Astrocyte (in vitro differentiated cells and primary cell): ENCODE results near the gene DNTT. TPM values are rescaled to one million over a fixed set of nuclear protein-coding genes. Genes with fewer than 3 reads are reported as not detected.

Source experiments
- DNase-seq: peaks from one replicate; pipeline ENCODE4 v3.0.0-alpha.2; 2010; ENCODE audit warnings: low read depth
- FAIRE-seq: peaks from 2 replicates; lab custom pipeline; 2011; peaks lifted over from hg19 to GRCh38; lab: Jason Lieb, UNC
- H2AFZ ChIP-seq: 2 replicates; pipeline ENCODE4 v1.6.0; 2012; ENCODE audit warnings: low read depth, low read length, inconsistent platforms
- H3K27ac ChIP-seq: 2 replicates; pipeline ENCODE4 v1.5.1; 2011; ENCODE audit warnings: low read depth, low read length, inconsistent platforms
- H3K27me3 ChIP-seq: 2 replicates; pipeline ENCODE4 v1.6.0; 2011; ENCODE audit warnings: low read length, inconsistent platforms; ENCODE audit not compliant: insufficient read depth
- H3K36me3 ChIP-seq: 2 replicates; pipeline ENCODE4 v1.5.1; 2011; ENCODE audit warnings: low read length, inconsistent platforms; ENCODE audit not compliant: insufficient read depth
- H3K4me1 ChIP-seq: 2 replicates; pipeline ENCODE4 v1.5.1; 2011; ENCODE audit warnings: low read length, inconsistent platforms; ENCODE audit not compliant: insufficient read depth
- H3K4me2 ChIP-seq: 2 replicates; pipeline ENCODE4 v1.6.0; 2012; ENCODE audit warnings: low read length, inconsistent platforms
- H3K4me3 ChIP-seq: 2 replicates; pipeline ENCODE4 v1.5.1; 2011; ENCODE audit warnings: low read depth, mild to moderate bottlenecking, low read length, inconsistent platforms; ENCODE audit not compliant: insufficient read depth
- H3K79me2 ChIP-seq: 2 replicates; pipeline ENCODE4 v1.6.0; 2012; ENCODE audit warnings: mild to moderate bottlenecking, low read length, inconsistent platforms; ENCODE audit not compliant: insufficient read depth
- H3K9ac ChIP-seq: 2 replicates; pipeline ENCODE4 v1.6.0; 2012; ENCODE audit warnings: mild to moderate bottlenecking, low read length, inconsistent platforms
- H3K9me3 ChIP-seq: 2 replicates; pipeline ENCODE4 v1.5.1; 2012; ENCODE audit warnings: low read depth, mild to moderate bottlenecking, low read length, inconsistent platforms; ENCODE audit not compliant: insufficient read depth
- H4K20me1 ChIP-seq: 2 replicates; pipeline ENCODE4 v1.6.0; 2012; ENCODE audit warnings: low read length, inconsistent platforms; ENCODE audit not compliant: insufficient read depth
- H3K27ac Mint-ChIP-seq: one replicate; pipeline ENCODE4 v1.8.0; 2021; ENCODE audit warnings: mild to moderate bottlenecking, mixed read lengths; ENCODE audit not compliant: unreplicated experiment
- H3K27me3 Mint-ChIP-seq: one replicate; pipeline ENCODE4 v1.8.0; 2021; ENCODE audit warnings: low read depth, mixed read lengths; ENCODE audit not compliant: unreplicated experiment
- H3K36me3 Mint-ChIP-seq: one replicate; pipeline ENCODE4 v1.8.0; 2021; ENCODE audit warnings: low read depth, mixed read lengths; ENCODE audit not compliant: unreplicated experiment
- H3K4me1 Mint-ChIP-seq: one replicate; pipeline ENCODE4 v1.8.0; 2021; ENCODE audit warnings: low read depth, mixed read lengths; ENCODE audit not compliant: unreplicated experiment
- H3K4me3 Mint-ChIP-seq: one replicate; pipeline ENCODE4 v1.8.0; 2021; ENCODE audit warnings: mild to moderate bottlenecking, moderate library complexity, mixed read lengths; ENCODE audit not compliant: unreplicated experiment
- H3K9me3 Mint-ChIP-seq: one replicate; pipeline ENCODE4 v1.8.0; 2021; ENCODE audit warnings: mild to moderate bottlenecking, mixed read lengths; ENCODE audit not compliant: unreplicated experiment
- EZH2 ChIP-seq: IDR thresholded peaks from 2 replicates; pipeline ENCODE4 v1.6.1; 2012; ENCODE audit warnings: mild to moderate bottlenecking, low read length, inconsistent platforms; ENCODE audit not compliant: insufficient read depth
- total RNA-seq: library from RNA; stranded (reverse); gene quantifications from 2 replicates; pipeline ENCODE4 v1.2.1, GENCODE V29; 2021
- TF ChIP-seq, protein P1 (sequence below): IDR thresholded peaks from 2 replicates; pipeline ENCODE4 v1.5.1; 2011; ENCODE audit warnings: low read depth, mild to moderate bottlenecking, inconsistent platforms, low read length, moderate library complexity; ENCODE audit not compliant: insufficient read depth

DNTT gene
- total RNA-seq, 1 donor from 2014 or later = not detected

DNA sequence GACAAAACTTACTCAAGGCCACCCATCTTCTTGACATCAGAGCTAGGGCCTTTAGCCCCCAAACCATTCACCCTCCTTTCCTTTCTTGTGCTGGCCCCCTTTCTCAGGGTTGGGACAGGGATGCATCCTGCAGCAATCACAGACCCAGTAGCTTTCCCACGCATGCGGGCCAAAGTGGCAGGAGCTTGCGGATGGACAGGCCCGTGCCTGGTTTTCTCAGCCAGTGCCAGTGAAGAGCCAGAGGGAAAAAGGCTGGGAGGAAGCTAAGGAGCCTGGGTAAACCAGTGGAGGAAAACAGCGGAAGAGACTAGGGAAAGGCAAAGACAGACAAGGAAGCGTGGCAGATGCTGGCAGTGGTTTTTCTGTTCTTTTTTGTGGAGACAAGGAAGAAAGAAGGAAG lies 27.8 kb upstream of the DNTT start:
- no peak overlapping the region for H3K4me3 ChIP-seq
- no peaks in the 10 kb centered on the region for H4K20me1 ChIP-seq
- H3K36me3 ChIP-seq = no peaks in the 10 kb centered on the region
- H3K9me3 Mint-ChIP-seq = no peaks in the 10 kb centered on the region
- no peak for FAIRE-seq
- no peak for DNase-seq
- no peak overlapping the region for H2AFZ ChIP-seq
- H3K9ac ChIP-seq = no peak overlapping the region
- H3K36me3 Mint-ChIP-seq = no peaks in the 10 kb centered on the region
- H3K27ac Mint-ChIP-seq = no peak overlapping the region
- H3K4me1 Mint-ChIP-seq = peaks cover 5% of the 10 kb centered on the region
- H3K27ac ChIP-seq = no peak overlapping the region
- H3K79me2 ChIP-seq = no peaks in the 10 kb centered on the region
- H3K4me1 ChIP-seq = no peaks in the 10 kb centered on the region
- no peaks in the 10 kb centered on the region for H3K27me3 ChIP-seq
- no peak overlapping the region for H3K4me2 ChIP-seq
- H3K9me3 ChIP-seq = no peaks in the 10 kb centered on the region
- TF ChIP-seq, protein P1, sequence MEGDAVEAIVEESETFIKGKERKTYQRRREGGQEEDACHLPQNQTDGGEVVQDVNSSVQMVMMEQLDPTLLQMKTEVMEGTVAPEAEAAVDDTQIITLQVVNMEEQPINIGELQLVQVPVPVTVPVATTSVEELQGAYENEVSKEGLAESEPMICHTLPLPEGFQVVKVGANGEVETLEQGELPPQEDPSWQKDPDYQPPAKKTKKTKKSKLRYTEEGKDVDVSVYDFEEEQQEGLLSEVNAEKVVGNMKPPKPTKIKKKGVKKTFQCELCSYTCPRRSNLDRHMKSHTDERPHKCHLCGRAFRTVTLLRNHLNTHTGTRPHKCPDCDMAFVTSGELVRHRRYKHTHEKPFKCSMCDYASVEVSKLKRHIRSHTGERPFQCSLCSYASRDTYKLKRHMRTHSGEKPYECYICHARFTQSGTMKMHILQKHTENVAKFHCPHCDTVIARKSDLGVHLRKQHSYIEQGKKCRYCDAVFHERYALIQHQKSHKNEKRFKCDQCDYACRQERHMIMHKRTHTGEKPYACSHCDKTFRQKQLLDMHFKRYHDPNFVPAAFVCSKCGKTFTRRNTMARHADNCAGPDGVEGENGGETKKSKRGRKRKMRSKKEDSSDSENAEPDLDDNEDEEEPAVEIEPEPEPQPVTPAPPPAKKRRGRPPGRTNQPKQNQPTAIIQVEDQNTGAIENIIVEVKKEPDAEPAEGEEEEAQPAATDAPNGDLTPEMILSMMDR = no peak
- TF ChIP-seq EZH2 = no peak
- H3K4me3 Mint-ChIP-seq = no peak overlapping the region
- peaks cover 18% of the 10 kb centered on the region for H3K27me3 Mint-ChIP-seq

DNA sequence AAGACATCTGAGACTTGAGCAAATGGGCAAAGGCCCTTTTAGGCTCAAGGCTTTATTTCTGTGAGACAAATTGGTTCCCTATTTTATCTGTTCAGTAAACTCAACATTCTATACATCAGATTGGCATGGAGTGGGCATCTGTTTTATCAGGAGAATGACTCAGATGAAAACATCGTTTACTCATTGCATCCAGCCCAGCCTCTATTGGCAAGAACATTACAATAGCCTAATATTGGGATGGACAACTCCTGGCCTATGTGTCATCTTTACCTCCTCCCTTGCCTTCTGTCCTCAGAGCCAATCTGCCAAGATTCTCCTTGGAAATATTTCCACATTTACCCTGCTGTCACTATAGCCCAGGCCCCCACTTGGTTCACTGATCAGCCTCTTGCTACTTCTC lies 27.4 kb upstream of the DNTT start:
- no peak overlapping the region for H2AFZ ChIP-seq
- H4K20me1 ChIP-seq = no peaks in the 10 kb centered on the region
- no peaks in the 10 kb centered on the region for H3K9me3 ChIP-seq
- TF ChIP-seq EZH2 = no peak
- TF ChIP-seq, protein P1 = no peak
- H3K36me3 Mint-ChIP-seq = no peaks in the 10 kb centered on the region
- H3K4me1 Mint-ChIP-seq = peaks cover 5% of the 10 kb centered on the region
- H3K36me3 ChIP-seq = no peaks in the 10 kb centered on the region
- H3K4me3 ChIP-seq = no peak overlapping the region
- no peak overlapping the region for H3K9ac ChIP-seq
- no peak overlapping the region for H3K4me3 Mint-ChIP-seq
- H3K4me1 ChIP-seq = no peaks in the 10 kb centered on the region
- no peak for DNase-seq
- H3K27ac ChIP-seq = no peak overlapping the region
- H3K27me3 Mint-ChIP-seq = peaks cover 17% of the 10 kb centered on the region
- H3K27me3 ChIP-seq = no peaks in the 10 kb centered on the region
- no peak overlapping the region for H3K27ac Mint-ChIP-seq
- no peaks in the 10 kb centered on the region for H3K79me2 ChIP-seq
- no peak for FAIRE-seq
- H3K4me2 ChIP-seq = no peak overlapping the region
- H3K9me3 Mint-ChIP-seq = no peaks in the 10 kb centered on the region

DNA sequence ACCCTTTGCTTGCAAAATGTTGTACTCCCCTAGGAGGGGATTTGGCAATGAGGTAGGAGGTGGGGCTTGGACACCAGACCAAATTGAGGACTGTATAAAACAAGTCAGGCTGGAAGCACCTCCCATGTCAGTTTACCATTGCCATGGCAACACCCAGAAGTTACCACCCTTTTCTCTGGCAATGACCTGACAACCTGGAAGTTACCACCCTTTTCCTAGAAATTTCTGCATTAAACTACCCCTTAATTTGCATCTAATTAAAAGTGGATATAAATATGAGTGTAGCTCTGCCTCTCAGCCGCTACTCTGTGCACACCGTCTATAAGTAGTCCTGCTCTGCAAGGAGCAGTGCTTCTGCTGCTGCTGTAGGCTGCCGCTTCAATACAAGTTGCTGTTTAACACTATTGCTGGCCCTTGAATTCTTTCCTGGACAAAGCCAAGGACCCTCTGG lies 25.0 kb upstream of the DNTT start:
- no peak overlapping the region for H3K27ac Mint-ChIP-seq
- H3K4me3 Mint-ChIP-seq = no peak overlapping the region
- TF ChIP-seq EZH2 = no peak
- TF ChIP-seq, protein P1 = no peak
- H3K4me1 Mint-ChIP-seq = peaks cover 19% of the 10 kb centered on the region
- Histone ChIP-seq H2AFZ (no peak overlapping the region), H3K36me3 (no peaks in the 10 kb centered on the region), H3K4me3 (no peak overlapping the region), H3K4me2 (no peak overlapping the region), H3K4me1 (no peaks in the 10 kb centered on the region), H4K20me1 (no peaks in the 10 kb centered on the region), H3K79me2 (no peaks in the 10 kb centered on the region), H3K9me3 (no peaks in the 10 kb centered on the region), H3K27ac (no peak overlapping the region), H3K9ac (no peak overlapping the region), H3K27me3 (no peaks in the 10 kb centered on the region)
- H3K9me3 Mint-ChIP-seq = no peaks in the 10 kb centered on the region
- FAIRE-seq (no peak), DNase-seq (no peak)
- peaks cover 4% of the 10 kb centered on the region for H3K27me3 Mint-ChIP-seq
- H3K36me3 Mint-ChIP-seq = no peaks in the 10 kb centered on the region
